ENCODE data around the gene CATSPER1. TPM values are rescaled to one million over a fixed set of nuclear protein-coding genes. Genes with fewer than 3 reads are reported as not detected.
A peak's percentile ranks its signal among the peaks of the same experiment; 100 is the strongest.

CATSPER1 gene
- total and polyA plus RNA-seq, 10 donors = 0.30 to 1.2 (median 0.70) TPM; not detected in 2

GRCh38 chr11:66015936-66016792, 10.1 kb downstream of the CATSPER1 start:
- no peaks in the 10 kb centered on the region for H3K9me3 ChIP-seq
- H3K27ac ChIP-seq = peak overlapping the region in 2 of 8 donors; percentile 23 to 40
- no peak for DNase-seq
- intact Hi-C loops (cut with DNase I; ENCODE audit: low total_unique reads) = no loop called here
- no peaks in the 10 kb centered on the region for H3K36me3 ChIP-seq
- peaks cover 6 to 30% (median 19%) of the 10 kb centered on the region in 7 donors for H3K27me3 ChIP-seq (replicated peaks in 1 of 7)
- no peak for TF ChIP-seq CTCF (IDR thresholded peaks at IDR 0.05 in 8 of 11, conservative IDR thresholded peaks at IDR 0.05 in 3 of 11)
- TF ChIP-seq POLR2AphosphoS5 (IDR thresholded peaks at IDR 0.05) = no peak
- no peak for TF ChIP-seq POLR2A (IDR thresholded peaks at IDR 0.05)
- WGBS, 5 donors = 83 to 91% (median 87%) methylated on average over 15 to 18 of the region's 18 CpGs
- H3K4me1 ChIP-seq = peaks cover 3 to 40% (median 11%) of the 10 kb centered on the region in 6 donors
- no peak overlapping the region for H3K4me3 ChIP-seq

GRCh38 chr11:66015454-66015881, 10.8 kb downstream of the CATSPER1 start:
- TF ChIP-seq POLR2AphosphoS5 (IDR thresholded peaks at IDR 0.05) (peak in 1 of 3 donors; percentile 24), CTCF (IDR thresholded peaks at IDR 0.05 in 8 of 11, conservative IDR thresholded peaks at IDR 0.05 in 3 of 11) (no peak)
- Histone ChIP-seq H3K9me3 (no peaks in the 10 kb centered on the region), H3K36me3 (no peaks in the 10 kb centered on the region), H3K27ac (peak overlapping the region in 2 of 8 donors; percentile 23 to 40), H3K27me3 (replicated peaks in 1 of 7) (peaks cover 6 to 37% (median 19%) of the 10 kb centered on the region in 7 donors), H3K4me3 (no peak overlapping the region), H3K4me1 (peaks cover 3 to 33% (median 9%) of the 10 kb centered on the region in 6 donors)
- intact Hi-C loops (cut with DNase I; ENCODE audit: low total_unique reads) = no loop called here
- WGBS, 5 donors = 64 to 89% (median 86%) methylated on average over 6 to 7 of the region's 7 CpGs
- DNase-seq = no peak

- intact Hi-C loops (cut with DNase I; ENCODE audit: low total_unique reads) = no loop called here
- H3K27me3 ChIP-seq (replicated peaks in 1 of 7) = peaks cover 6 to 38% (median 19%) of the 10 kb centered on the region in 7 donors
- no peak overlapping the region for H3K4me3 ChIP-seq
- no peak for TF ChIP-seq POLR2A (IDR thresholded peaks at IDR 0.05)
- no peak for TF ChIP-seq CTCF (IDR thresholded peaks at IDR 0.05 in 8 of 11, conservative IDR thresholded peaks at IDR 0.05 in 3 of 11)
- no peak for TF ChIP-seq POLR2AphosphoS5 (IDR thresholded peaks at IDR 0.05)
- no peaks in the 10 kb centered on the region for H3K36me3 ChIP-seq
- peak overlapping the region in 2 of 8 donors; percentile 23 to 40 for H3K27ac ChIP-seq
- H3K9me3 ChIP-seq = no peaks in the 10 kb centered on the region
- 76 to 93% (median 87%) methylated on average over 6 of the region's 6 CpGs for WGBS, 5 donors
- H3K4me1 ChIP-seq = peaks cover 3 to 27% (median 9%) of the 10 kb centered on the region in 6 donors
- DNase-seq = no peak
Measured at GRCh38 chr11:66014804-66015453, 11.3 kb downstream of the CATSPER1 start.

GRCh38 chr11:66013762-66014100, 12.5 kb downstream of the CATSPER1 start:
- 79 to 87% (median 83%) methylated on average over 7 of the region's 7 CpGs for WGBS, 5 donors
- DNase-seq = no peak
- intact Hi-C loops (cut with DNase I; ENCODE audit: low total_unique reads) = no loop called here
- Histone ChIP-seq H3K27me3 (replicated peaks in 1 of 7) (peaks cover 6 to 38% (median 19%) of the 10 kb centered on the region in 7 donors), H3K4me3 (no peak overlapping the region), H3K27ac (no peak overlapping the region), H3K9me3 (no peaks in the 10 kb centered on the region), H3K4me1 (peaks cover 3 to 27% (median 9%) of the 10 kb centered on the region in 6 donors), H3K36me3 (no peaks in the 10 kb centered on the region)
- TF ChIP-seq CTCF (IDR thresholded peaks at IDR 0.05 in 8 of 11, conservative IDR thresholded peaks at IDR 0.05 in 3 of 11) (no peak), POLR2AphosphoS5 (IDR thresholded peaks at IDR 0.05) (no peak), POLR2A (IDR thresholded peaks at IDR 0.05) (no peak)
